NOMO-1 treated with dmso at 0.1 percent for 144 hours (cell line): ENCODE data around the gene ZNF407.

ENCODE experiments used
- DNase-seq: peaks from one replicate; lab custom pipeline; 2025; ENCODE audit not compliant: unreplicated experiment; lab: John Stamatoyannopoulos, UW

ZNF407 gene

GRCh38 chr18:74918276-74918790, 320.7 kb downstream of the ZNF407 start:
- DNase-seq, result no peak

- no peak for DNase-seq
Observed at GRCh38 chr18:74921057-74921820, 323.6 kb downstream of the ZNF407 start.

GRCh38 chr18:74926051-74926450, 328.4 kb downstream of the ZNF407 start:
- DNase-seq, result no peak

- DNase-seq, result no peak
Observed at GRCh38 chr18:74928194-74928968, 330.7 kb downstream of the ZNF407 start.

GRCh38 chr18:74929110-74929509, 331.4 kb downstream of the ZNF407 start:
- no peak for DNase-seq

- DNase-seq, result no peak
Observed at GRCh38 chr18:74930616-74931015, 332.9 kb downstream of the ZNF407 start.

GRCh38 chr18:74933930-74934329, 336.3 kb downstream of the ZNF407 start:
- no peak for DNase-seq

- no peak for DNase-seq
Observed at GRCh38 chr18:74935434-74935833, 337.8 kb downstream of the ZNF407 start.

- DNase-seq, result no peak
Observed at GRCh38 chr18:74936343-74936742, 338.7 kb downstream of the ZNF407 start.

GRCh38 chr18:74937291-74937690, 339.6 kb downstream of the ZNF407 start:
- DNase-seq, result no peak

- no peak for DNase-seq
Observed at GRCh38 chr18:74940856-74941255, 343.2 kb downstream of the ZNF407 start.

GRCh38 chr18:74942319-74942910, 344.7 kb downstream of the ZNF407 start:
- DNase-seq, result no peak

- no peak for DNase-seq
Observed at GRCh38 chr18:74944676-74945075, 347.0 kb downstream of the ZNF407 start.

GRCh38 chr18:74945774-74946545, 348.3 kb downstream of the ZNF407 start:
- no peak for DNase-seq

GRCh38 chr18:74946646-74947375, 349.1 kb downstream of the ZNF407 start:
- no peak for DNase-seq

- no peak for DNase-seq
Observed at GRCh38 chr18:74947417-74947816, 349.7 kb downstream of the ZNF407 start.

GRCh38 chr18:74947875-74948274, 350.2 kb downstream of the ZNF407 start:
- DNase-seq, result no peak

- DNase-seq, result no peak
Observed at GRCh38 chr18:74949611-74950010, 351.9 kb downstream of the ZNF407 start.

- DNase-seq, result no peak
Observed at GRCh38 chr18:74950479-74950878, 352.8 kb downstream of the ZNF407 start.

- DNase-seq, result no peak
Observed at GRCh38 chr18:74951165-74951760, 353.6 kb downstream of the ZNF407 start.
